ENCODE results near the gene ATP2B2.

Gene ATP2B2

DNA sequence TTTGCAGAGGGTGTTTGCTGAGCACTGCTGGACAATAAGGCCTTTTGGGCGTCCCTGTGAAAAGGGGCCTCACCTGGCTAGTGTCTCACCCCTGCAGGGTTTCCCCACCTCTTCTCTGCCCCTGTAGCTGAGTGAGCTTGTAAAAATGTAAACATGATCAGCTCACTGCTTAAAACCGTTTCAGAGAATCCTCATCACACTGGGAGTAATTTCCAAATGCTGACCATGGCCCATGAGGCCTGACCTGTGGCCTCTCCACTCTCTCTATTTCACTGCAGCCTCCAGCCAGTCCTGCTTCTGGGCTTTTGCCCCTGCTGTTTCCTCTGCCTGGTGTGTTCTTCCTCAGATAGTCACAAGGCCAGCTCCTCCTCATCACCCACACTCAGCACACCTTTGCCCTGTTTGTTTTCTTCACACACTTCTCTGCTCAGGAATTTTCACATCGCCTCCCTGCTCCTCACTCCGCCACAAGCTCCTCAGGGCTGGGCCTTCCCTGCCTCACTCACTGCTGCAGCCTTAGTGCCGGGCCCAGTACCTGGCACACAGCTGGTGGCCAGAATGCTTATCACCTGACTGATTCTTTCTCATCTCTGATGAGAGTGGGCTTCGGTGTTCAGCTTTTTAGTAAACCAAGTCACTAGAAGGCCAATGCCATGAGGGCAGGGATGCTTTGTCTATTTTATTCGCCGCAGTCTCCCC lies 105.2 kb downstream of the ATP2B2 start:
- no peak for DNase-seq (ENCODE audit: low read depth)

DNA sequence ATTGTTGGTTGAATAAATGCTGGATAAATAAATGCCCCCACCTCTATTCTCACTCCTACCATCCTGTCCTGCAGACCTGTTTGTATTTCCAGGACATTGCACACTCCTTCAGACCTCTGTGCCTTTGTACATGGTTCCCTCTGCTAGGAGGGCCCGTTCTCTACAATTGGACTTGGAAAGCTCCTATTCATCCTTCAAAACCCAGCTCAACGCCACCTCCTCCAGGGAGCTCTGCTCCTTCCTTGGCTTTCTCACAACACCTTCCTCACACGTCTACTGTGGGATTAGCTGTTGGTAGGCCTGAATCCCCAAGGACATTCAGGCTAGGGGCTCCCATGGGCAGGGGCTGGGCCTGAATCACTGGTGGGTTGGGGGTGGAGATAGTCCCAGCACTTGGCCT lies 105.8 kb downstream of the ATP2B2 start:
- no peak for DNase-seq (ENCODE audit: low read depth)

DNA sequence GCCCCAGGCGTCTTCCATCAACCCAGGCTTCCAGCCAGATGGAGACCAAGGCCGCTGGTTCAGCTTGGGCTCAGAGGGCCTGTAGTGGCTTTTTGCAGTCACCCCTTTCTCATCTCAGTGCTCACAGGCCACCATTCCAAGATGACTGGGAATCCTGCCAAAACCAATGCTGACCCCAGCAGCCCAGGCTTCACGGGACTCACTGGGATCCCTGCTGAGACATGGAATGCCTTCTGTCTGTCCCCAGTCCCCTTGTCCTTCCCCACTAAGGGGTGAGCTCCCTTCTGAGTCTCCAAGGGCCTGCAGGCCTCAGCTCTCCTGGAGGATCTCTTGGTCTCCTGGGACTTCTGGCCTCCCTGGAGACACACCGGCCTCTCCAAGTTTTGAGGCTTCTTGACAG lies 107.0 kb downstream of the ATP2B2 start:
- DNase-seq (ENCODE audit: low read depth), result no peak

DNA sequence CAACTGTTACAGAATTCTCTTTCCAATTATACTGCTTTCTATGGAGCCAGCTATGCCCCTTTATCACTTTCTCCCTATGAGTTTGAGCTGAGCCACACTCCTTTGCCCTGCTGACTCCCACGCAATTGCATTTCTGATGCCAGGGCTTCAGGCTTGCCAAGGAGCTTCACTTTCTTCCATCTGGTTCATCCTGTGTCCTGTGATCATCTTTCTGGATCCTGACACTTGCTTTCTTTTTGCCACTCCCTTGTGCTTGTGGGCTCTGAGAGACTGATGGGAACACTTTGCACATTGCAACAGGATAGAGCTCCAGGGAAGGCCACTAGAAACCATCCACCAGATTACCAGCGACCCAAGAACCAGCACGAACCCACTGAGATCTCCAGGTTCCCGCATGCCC lies 107.5 kb downstream of the ATP2B2 start:
- DNase-seq (ENCODE audit: low read depth), result no peak

DNA sequence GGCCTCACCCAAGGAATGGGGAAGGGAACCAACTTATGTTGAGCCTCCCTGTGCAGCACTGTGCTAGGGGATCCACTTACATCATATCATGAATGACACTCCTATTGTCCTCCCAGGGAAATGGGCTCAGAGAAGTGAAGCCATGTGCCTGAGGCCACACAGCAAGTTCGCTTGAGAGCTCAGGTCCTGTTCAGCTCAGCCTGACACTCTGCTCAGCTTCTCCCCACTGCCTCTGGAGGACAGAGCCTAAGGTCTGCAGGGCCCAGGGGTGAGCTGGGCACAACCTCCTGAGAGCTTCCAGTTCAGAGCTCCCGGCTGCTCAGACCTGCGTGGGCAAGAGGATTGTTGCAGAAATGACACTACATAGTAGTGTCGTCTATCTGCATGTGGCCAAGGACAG lies 108.5 kb downstream of the ATP2B2 start:
- no peak for DNase-seq (ENCODE audit: low read depth)

DNA sequence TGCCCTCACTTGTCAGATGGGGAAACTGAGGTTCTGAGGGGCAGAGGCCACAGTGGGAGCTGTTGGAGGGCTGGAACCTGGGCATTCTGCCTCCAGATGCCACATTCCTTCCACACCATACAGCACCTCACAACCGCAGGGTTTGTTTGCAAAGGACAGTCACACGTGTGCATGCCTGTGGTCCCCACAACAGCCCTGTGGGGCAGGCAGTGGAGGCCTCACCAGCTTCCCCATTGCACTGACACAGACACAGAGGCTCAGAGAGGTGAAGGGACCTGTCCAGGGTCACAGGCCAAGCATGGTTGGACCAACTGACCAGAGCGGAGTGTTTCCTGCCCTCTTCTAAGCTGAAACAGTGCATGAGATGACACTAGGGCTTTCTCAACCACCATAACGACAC lies 109.3 kb downstream of the ATP2B2 start:
- DNase-seq (ENCODE audit: low read depth), result no peak

DNA sequence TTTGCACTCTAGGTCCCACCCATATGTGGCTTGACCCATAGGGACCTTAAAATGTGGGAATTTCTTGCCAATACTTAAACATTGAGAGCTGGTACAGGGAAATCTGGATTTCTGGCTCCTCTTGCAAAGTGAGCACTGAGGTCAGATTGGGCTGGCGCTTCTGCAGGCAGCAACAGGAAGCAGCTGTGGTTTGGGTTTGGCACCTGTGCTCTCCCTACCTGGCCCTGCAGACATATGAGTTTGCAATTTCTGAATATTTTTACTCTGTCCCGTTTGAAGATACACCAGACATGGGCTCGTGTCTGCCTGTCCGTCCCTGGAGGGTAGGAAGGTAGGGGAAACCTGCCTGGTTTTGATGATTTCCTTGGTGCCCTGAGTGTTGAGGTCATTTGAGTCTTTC lies 109.7 kb downstream of the ATP2B2 start:
- DNase-seq (ENCODE audit: low read depth), result no peak

DNA sequence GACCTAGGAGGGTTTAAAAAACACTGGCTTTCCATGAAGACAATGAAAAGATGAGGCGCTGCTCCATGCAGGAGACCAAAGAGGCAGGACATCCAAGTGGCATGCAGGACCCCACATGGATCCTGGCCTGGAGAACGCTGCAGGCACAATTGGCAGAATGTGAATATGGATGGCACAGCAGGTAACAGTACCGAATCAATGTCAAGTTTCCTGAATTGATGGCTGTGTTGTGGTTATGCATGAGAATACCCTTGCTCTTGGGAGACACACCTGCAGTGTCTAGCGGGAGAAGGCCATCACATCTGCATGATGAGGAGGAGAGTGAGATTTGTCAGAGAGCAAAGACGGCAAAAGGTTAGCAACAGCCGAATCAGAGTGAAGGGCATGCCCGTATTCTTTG lies 110.2 kb downstream of the ATP2B2 start:
- DNase-seq (ENCODE audit: low read depth), result no peak

DNA sequence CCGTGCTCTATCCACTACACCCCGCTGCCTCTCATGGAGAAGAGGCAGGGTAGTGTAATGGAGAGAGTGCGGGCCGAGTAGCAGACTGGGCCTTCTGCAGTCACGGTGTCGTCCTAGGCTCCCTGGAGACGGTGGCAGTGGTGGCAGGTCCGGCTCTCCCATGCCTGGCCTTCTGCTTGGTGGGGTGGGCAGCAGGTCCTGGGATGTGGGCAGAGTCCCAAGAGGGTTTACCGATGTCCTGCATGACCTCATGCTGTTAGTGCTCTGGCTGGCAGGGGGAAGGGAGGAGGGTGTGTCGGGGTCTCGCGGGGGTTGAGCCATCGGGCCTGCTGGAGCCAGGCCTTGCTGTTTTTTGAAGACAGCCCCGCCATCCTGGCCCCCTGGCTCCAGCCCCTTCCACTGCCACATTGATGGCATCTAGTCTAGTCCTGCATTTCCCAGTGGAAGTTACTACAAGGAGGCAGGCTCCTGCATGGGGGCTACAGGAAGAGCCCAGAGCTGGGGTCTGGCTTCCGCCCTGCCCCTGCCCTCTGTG lies 110.8 kb downstream of the ATP2B2 start:
- DNase-seq (ENCODE audit: low read depth), result no peak

DNA sequence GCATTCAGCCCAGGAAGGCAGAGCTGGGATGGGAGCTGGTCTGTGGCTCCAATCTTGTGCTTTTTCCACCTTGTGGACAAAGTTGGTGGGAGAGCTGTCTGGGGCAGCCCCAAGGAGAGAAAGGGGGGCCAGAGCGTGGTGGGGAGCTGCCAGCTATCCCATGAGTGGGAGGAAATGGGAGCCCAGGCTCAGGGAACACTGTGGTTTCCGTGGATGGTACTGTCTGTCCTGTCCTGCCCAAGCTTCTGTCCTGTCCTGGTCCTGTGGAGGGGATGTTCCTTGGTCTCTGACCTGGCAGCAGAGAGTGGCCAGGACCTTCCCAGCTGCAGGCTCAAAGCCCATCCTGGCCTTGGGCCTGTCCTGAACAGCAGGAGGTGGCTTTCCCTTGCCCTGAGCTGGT lies 111.9 kb downstream of the ATP2B2 start:
- no peak for DNase-seq (ENCODE audit: low read depth)

DNA sequence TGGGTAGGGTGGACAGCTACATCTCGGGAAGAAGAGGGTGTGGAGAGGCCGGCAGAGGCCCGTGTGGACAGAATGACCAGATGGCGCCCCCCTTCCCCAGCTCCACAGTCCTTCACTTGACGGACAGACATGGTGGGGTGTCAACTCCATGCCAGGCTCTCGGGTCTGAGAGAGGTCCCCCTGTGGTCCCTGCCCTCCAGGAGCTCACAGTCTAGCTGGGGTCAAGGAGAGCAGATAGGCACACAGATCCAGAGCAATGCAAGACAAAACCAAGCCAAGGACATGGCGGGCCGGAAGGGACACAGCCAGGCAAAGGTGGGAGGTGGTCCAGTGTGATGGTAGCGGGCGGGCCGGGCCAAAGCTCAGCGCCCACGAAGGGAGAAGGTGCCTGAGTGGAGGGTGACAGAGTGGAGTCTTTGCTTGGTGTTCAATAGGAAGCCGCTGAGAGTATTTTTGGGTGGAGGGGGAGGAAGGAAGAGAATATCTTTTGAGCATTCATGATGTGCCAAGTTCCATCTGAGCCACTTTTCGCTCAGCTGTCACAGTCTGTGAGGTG lies 112.4 kb downstream of the ATP2B2 start:
- no peak for DNase-seq (ENCODE audit: low read depth)

DNA sequence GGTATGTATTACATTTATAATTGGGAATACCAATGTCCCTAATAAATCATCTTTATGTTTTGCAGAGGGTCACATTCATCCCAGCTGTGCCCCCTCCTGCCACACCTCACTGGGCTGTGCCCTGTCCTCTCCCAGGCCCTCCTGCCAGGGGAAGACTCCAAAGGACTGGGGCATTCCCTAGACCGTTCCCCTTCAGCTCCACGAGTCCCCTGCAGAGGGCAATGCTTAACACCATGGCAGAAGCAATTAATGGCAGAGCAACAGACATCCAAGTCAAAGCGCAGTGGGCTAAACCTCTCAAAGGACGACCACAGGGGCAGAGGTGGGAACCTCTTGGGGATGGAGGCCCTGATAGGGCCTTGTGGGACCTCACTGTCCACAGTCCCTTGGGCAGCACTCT lies 113.1 kb downstream of the ATP2B2 start:
- no peak for DNase-seq (ENCODE audit: low read depth)

DNA sequence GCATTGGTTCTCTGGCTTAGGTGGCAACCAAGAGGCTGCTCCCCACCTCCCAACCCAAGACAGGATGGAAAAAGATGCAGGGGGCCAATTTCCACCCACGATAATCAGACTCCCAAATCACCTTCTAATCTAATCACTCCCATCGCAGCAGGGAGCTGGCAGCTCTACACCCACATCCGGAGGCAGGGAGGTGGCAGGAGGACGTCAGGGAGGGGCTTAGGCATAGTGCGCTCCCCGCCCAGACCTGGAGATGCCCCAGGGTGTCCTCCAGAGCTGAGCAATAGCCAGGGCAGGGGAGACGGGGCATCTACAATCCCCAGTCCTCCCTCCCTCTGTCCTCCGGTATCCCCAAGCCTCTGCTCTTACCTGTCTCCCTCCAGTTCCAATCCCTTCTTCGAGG lies 114.0 kb downstream of the ATP2B2 start:
- DNase-seq (ENCODE audit: low read depth), result no peak

DNA sequence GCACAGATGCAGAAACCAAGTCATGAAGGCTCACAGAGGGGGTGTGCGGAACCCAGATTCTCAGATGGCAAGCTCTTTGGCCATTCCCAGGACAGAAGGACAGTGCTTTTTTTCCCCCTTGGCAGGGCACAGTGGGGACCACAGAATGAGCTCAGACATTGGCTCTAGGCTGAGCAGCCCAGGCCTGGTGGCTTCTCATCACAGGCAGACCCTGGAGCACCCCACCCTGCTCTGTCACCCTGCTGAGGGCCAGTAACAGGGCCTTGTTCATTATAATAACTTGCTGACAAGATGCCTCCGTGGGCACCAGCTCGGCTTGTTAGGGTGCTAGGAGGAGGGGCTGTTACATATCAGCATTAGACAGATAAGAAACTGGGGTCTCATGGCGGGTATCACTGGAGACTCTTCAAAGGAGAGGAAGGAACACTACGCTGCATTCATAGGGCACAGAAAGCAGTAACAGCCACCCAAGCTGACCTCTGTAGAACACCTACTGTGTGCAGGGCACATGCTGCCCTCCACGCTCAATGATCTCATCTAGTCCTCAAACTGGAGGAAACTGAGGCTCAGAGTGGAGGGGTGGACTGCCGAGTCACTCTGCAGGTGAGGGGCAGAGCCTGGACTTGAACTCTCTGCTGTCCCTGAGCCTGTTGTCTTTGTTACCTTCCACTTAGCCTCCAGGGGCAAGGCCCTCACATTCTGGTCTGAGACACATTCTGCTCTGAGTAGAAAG lies 114.6 kb downstream of the ATP2B2 start:
- no peak for DNase-seq (ENCODE audit: low read depth)

DNA sequence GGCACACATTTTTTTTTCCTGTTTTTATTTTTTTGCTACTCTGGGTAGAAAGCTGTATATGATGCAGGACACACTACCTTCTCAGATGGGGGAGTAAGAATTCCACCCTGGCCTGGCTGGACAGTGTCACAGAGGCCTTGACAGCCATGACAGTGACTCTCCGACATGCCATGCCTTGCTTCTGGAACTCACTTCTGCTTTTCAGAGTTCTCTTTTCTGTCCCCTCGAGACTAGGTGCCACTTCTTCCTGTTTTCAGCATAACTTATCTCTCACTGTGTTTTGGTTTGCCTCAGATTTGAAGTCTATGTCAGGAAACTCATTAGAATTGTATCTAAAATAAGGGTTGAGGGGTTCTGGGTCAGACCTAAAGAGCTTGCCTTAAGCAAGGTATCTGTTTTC lies 115.4 kb downstream of the ATP2B2 start:
- no peak for DNase-seq (ENCODE audit: low read depth)

DNA sequence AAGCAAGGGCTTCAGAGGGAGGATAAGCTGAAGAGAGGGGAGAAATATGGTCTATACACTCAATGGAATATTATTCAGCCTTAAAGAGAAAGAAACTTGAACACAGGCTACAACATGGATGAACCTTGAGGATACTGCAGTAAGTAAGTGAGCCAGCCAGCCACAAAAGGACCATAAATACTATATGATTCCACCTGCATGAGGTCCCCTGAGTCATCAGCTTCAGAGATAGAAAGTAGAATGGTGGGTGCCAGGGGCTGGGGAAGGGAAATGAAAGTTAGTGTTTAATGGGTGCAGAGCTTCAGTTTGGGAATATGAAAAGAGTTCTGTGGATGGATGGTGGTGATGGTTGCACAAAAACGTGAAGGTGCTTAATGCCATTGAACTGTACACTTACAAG lies 116.0 kb downstream of the ATP2B2 start:
- DNase-seq (ENCODE audit: low read depth), result no peak

DNA sequence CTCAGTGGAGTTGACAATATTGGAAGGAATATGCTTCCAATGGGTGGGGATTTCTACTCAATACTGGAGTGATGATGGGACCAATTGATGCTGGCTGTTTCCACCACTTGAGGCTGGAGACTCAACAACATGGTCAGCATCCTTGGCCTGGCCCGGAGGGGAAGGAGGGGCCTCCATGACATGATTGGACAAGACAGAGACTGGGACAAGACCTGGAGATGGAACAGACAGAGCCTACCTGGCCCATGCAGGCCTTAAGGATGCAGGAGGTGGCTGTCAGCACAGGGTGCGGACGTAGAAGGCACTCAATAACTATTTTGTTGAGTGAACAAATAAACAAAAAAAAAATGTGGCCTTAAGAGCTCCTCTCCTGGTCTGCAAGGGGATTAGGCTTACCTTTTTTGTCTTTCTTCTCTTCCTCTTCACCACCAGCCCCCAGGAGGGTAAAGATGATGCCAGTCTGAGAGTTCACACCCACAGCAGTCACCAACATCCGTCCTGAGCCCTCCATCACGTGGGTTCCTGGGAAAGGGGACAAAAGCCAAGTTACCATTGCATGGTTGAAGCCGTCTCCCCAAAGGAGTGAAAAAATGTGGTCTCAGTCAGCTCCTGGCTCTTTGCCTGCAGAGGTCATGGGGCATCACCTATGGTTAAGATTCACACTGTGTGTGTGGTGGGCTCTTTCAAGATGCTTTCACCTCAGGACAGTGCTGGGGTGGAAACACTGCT lies 117.3 kb downstream of the ATP2B2 start:
- no peak for DNase-seq (ENCODE audit: low read depth)

DNA sequence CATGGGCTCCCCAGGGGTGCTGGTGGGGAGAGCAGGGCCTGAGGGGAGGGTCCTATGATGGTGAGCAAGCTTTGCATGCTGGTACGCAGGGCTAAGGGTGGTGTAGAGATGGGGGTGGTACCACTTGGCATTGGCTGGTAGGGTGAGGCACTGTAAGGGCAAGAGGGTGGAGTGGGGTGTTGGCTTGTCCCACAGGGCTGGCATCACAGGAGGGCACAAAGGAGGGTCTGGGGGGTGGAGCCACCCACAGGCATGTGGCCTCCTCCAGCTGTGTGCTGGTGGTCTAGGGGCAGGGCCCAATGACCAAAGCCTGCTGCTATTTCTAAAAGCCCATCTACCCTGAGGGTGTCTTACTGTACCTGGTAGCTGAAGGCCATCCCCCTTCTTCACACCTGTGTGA lies 119.3 kb downstream of the ATP2B2 start:
- DNase-seq (ENCODE audit: low read depth), result no peak

DNA sequence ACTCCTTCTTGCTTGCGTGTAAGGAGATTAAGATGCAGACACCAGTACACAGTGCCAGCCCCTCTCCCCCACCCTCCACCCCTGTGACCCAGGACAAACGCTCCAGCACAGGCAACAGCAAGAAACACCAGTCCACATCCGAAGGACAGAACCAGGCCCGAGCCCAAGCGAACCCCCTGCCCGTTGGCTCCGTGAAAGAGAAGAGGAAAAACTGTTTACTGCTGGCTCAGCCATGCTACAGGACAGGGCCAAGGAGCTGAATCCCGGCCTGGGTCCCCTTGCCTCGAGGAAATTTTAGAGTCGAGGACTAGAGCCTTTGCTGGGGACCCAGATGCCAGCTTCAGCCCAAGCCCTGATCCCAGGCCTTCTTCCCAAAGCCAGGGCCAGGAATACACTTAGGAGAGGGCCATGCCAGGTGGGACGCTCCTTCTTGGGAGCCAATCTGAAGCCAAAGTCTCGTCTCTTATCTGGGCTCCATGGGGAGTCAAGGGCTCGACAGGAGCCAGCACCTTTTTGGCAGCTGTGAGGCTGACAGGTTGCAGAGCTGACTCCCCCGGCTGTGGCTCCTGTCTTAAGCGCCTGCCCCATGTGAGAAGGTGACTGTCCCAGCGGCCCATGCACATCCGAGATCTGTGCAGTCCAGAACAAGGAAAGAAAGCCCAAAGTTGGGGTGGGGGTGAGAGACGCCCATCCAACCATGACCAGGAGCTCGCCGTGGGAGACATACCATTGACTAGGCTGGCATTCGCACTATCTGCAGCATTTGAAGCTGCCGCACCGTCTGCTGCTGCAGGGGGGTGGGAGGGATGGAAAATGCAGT lies 120.6 kb downstream of the ATP2B2 start:
- no peak for DNase-seq (ENCODE audit: low read depth)

DNA sequence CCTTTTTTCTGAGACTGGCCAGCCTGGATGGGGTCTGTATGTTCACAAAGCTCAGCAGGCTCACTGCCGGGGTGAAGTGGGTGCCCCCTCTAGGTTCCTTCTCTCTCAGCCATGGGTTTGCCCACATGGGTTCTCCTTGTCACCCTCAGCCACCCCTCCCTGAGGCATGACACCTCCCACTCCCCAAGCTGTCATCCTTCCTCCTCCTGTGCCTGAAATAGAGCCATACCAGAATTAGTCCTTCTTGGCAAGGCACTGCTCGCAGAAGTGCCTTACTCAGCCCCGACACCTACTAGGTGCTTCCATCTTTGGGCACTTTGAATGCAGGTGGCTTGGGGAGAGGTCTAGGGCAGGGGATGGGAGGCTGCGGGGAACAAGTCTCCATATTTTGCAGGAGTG lies 121.5 kb downstream of the ATP2B2 start:
- DNase-seq (ENCODE audit: low read depth), result no peak

DNA sequence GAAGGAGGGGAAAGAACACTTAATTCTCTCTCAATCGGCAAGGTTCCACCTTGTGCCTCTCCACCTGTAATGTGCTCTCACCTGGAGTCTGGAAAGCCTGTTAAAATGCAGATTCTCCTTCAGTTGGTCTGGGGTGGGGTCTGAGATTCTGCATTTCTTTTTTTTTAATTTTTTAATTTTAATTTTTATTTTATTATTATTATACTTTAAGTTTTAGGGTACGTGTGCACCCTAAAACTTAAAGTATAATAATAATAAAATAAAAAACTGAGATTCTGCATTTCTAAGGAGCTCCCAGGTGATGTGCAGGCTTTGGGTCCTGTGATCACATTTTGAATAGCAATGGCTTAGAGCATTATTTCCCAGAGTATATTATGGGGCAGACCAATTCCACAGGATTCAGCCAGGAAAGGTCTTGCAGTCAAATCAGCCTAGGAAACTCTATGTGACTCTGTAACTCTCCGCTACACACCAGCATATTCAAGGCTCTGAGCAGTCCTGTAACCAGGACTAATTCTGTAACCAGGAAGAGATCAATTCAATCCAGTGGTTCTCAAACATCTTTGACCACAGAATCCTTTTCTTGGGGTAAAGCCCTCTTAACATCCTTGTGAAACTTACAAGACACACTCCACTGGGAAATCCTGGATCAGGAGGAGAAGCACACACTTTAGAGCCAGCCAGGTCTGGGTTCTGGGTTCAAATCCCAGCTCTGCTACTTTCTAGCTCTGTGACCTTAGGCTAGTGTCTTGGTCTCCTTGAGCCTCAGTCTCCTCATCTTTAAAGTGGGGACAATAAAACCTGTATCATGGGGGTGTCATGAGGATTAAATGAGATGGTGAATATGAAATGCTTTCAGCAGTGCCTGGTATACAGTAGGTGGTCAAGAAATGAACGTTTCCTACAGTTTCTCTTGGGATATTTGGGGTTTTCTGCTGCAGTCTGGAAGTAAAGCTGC lies 122.2 kb downstream of the ATP2B2 start:
- no peak for DNase-seq (ENCODE audit: low read depth)

All from stromal cell of bone marrow (primary cell).